Measurements from ENCODE around the gene BAIAP2. TPM values are rescaled to one million over a fixed set of nuclear protein-coding genes. Genes with fewer than 3 reads are reported as not detected.

The BAIAP2 gene
- total and polyA plus RNA-seq, 2 donors from 2014 or later: 44.5 to 45.8 TPM

DNA sequence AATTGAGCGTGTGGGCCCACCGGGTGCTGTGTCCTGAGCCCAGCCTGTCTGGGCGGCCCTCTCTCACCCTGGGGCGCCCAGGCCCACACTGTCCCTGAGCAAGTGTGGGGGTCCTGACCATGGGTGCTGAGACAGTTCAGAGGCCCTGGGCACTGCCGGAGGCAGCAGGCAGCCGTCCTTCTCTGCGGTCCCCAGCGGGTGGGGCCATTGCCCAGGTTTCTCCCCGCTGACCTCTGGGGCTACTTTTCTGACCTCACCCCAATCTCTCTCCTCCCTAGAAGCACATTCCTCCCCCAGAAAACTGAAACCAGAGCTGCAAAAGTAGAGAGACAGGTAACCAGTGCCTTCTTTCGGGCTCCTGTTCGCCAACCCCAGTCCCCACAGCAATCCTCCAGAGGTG is 94.3 kb downstream of the BAIAP2 start:
- no peak for FAIRE-seq
- Histone ChIP-seq H3K36me3 (ENCODE audit: control insufficient read depth in 2 of 3, insufficient read depth in 3 of 3, low read length in 3 of 3) (no peaks in the 10 kb centered on the region), H3K27me3 (ENCODE audit: control insufficient read depth, insufficient read depth, low read length) (no peaks in the 10 kb centered on the region), H3K9ac (ENCODE audit: low read length in 3 of 3) (no peak overlapping the region), H3K27ac (ENCODE audit: low read depth in 2 of 2, low read length in 2 of 2) (no peak overlapping the region), H3K4me1 (ENCODE audit: control insufficient read depth in 2 of 3, insufficient read depth in 2 of 3, low read depth in 1 of 3, low read length in 3 of 3) (no peaks in the 10 kb centered on the region), H3K9me3 (ENCODE audit: control insufficient read depth in 2 of 3, insufficient read depth in 1 of 3, low read length in 3 of 3) (no peaks in the 10 kb centered on the region), H3K4me3 (ENCODE audit: low read length in 3 of 3) (no peak overlapping the region)
- intact Hi-C loops (cut with DNase I): no loop called here
- DNase-seq: no peak
- no peak for TF ChIP-seq CTCF (IDR thresholded peaks at IDR 0.05; ENCODE audit: borderline replicate concordance, extremely low read depth, insufficient read depth)

DNA sequence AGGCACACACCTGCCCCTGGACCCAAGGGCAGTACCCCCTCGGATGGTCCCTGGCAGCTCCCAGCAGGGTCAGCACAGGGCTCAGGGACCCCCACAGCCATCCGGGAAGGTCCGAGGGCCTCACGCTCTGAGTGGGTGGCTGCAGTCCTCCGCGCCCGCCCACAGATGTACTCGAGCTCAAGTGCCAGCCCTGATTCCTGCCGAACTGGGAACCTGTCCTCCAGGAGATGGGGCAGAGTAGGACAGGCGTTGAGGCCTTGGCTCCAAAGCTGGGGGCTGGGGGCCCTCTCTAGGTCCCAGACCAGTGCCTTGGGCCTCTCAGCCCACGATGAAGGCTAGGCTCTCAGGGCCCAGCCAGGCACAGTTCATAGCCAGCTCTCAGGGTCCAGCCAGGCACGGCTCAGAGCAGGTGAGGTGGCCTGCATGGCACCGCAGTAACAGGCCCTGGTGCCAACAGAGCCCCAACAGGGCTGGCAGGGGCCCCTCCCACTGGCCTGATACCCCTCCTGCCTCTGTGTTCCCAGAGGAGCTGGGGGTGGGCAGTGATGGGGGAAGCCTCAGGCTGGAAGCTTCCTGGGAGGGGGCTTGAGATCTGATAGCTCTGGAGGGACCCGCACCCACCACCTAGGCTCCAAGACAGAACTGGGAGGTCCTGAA is 94.9 kb downstream of the BAIAP2 start:
- H3K9me3 ChIP-seq (ENCODE audit: control insufficient read depth in 2 of 3, insufficient read depth in 1 of 3, low read length in 3 of 3): no peaks in the 10 kb centered on the region
- no peak overlapping the region for H3K27ac ChIP-seq (ENCODE audit: low read depth in 2 of 2, low read length in 2 of 2)
- intact Hi-C loops (cut with DNase I): no loop called here
- H3K27me3 ChIP-seq (ENCODE audit: control insufficient read depth, insufficient read depth, low read length): no peaks in the 10 kb centered on the region
- FAIRE-seq (no peak), DNase-seq (no peak)
- no peak for TF ChIP-seq CTCF (IDR thresholded peaks at IDR 0.05; ENCODE audit: borderline replicate concordance, extremely low read depth, insufficient read depth)
- H3K9ac ChIP-seq (ENCODE audit: low read length in 3 of 3): no peak overlapping the region
- H3K36me3 ChIP-seq (ENCODE audit: control insufficient read depth in 2 of 3, insufficient read depth in 3 of 3, low read length in 3 of 3): no peaks in the 10 kb centered on the region
- H3K4me3 ChIP-seq (ENCODE audit: low read length in 3 of 3): no peak overlapping the region
- H3K4me1 ChIP-seq (ENCODE audit: control insufficient read depth in 2 of 3, insufficient read depth in 2 of 3, low read depth in 1 of 3, low read length in 3 of 3): no peaks in the 10 kb centered on the region

- H3K9ac ChIP-seq (ENCODE audit: low read length in 3 of 3): no peak overlapping the region
- H3K27ac ChIP-seq (ENCODE audit: low read depth in 2 of 2, low read length in 2 of 2): no peak overlapping the region
- intact Hi-C loops (cut with DNase I): no loop called here
- no peak overlapping the region for H3K4me3 ChIP-seq (ENCODE audit: low read length in 3 of 3)
- no peaks in the 10 kb centered on the region for H3K4me1 ChIP-seq (ENCODE audit: control insufficient read depth in 2 of 3, insufficient read depth in 2 of 3, low read depth in 1 of 3, low read length in 3 of 3)
- no peak for TF ChIP-seq CTCF (IDR thresholded peaks at IDR 0.05; ENCODE audit: borderline replicate concordance, extremely low read depth, insufficient read depth)
- DNase-seq (no peak), FAIRE-seq (no peak)
- H3K36me3 ChIP-seq (ENCODE audit: control insufficient read depth in 2 of 3, insufficient read depth in 3 of 3, low read length in 3 of 3): no peaks in the 10 kb centered on the region
- no peaks in the 10 kb centered on the region for H3K9me3 ChIP-seq (ENCODE audit: control insufficient read depth in 2 of 3, insufficient read depth in 1 of 3, low read length in 3 of 3)
- no peaks in the 10 kb centered on the region for H3K27me3 ChIP-seq (ENCODE audit: control insufficient read depth, insufficient read depth, low read length)
Measured at GRCh38 chr17:81130385-81131361, 95.7 kb downstream of the BAIAP2 start.

Measured in kidney (tissue), 14 donors.